Activated CD8-positive, alpha-beta T cell treated with anti-CD3 and anti-CD28 coated beads for 36 hours (primary cell): Measurements from ENCODE around the gene CCDC91. TPM values are rescaled to one million over a fixed set of nuclear protein-coding genes. Genes with fewer than 3 reads are reported as not detected.
A peak's percentile ranks its signal among the peaks of the same experiment; 100 is the strongest.
"Not testable (repeated sequence)": the region's sequence is repeated elsewhere in the genome, so short reads cannot be mapped to it uniquely, and the experiment has no call there.

Source experiments
- ATAC-seq: fragments of 200-7000 bp; cut with Tn5 transposase; one replicate; pipeline ENCODE4 v1.10.0; 2021; ENCODE audit warnings: mild to moderate bottlenecking, moderate library complexity
- CTCF ChIA-PET: fragments of 350-600 bp; sonication (Branson Sonifier 250); formaldehyde crosslinking; loops from one replicate; lab custom pipeline; 2021; ENCODE audit warnings: antibody characterized with exemption; lab: Charles Lee
- POLR2A ChIA-PET: fragments of 350-600 bp; sonication (Branson Sonifier 250); formaldehyde crosslinking; loops from one replicate; lab custom pipeline; 2021; ENCODE audit warnings: antibody characterized with exemption; lab: Charles Lee
- DNase-seq: peaks from one replicate; pipeline ENCODE4 v3.0.0-alpha.2; 2020
- H3K27ac Mint-ChIP-seq: one replicate; pipeline ENCODE4 v1.8.0; 2021; ENCODE audit warnings: mild to moderate bottlenecking, mixed read lengths
- H3K27me3 Mint-ChIP-seq: one replicate; pipeline ENCODE4 v1.8.0; 2021; ENCODE audit warnings: mixed read lengths
- H3K36me3 Mint-ChIP-seq: one replicate; pipeline ENCODE4 v1.8.0; 2021; ENCODE audit warnings: low read depth, mixed read lengths
- H3K4me1 Mint-ChIP-seq: one replicate; pipeline ENCODE4 v1.8.0; 2021; ENCODE audit warnings: low read depth, mixed read lengths
- H3K4me3 Mint-ChIP-seq: one replicate; pipeline ENCODE4 v1.8.0; 2021; ENCODE audit warnings: mild to moderate bottlenecking, moderate library complexity, mixed read lengths
- H3K9me3 Mint-ChIP-seq: one replicate; pipeline ENCODE4 v1.8.0; 2021; ENCODE audit warnings: mixed read lengths
- CTCF ChIP-seq: fragments of 200-600 bp; IDR thresholded peaks from one replicate; pipeline ENCODE4 v1.8.0; 2022; ENCODE audit warnings: antibody characterized with exemption, mild to moderate bottlenecking
- intact Hi-C: fragments of 100-400 bp; cut with micrococcal nuclease; formaldehyde crosslinking; loops from one replicate; pipeline ENCODE4 v1.10.0; 2022
- total RNA-seq, 2 experiments: library from RNA; stranded (reverse); gene quantifications; one replicate each; pipeline ENCODE4 v1.2.3, GENCODE V29; 2021

CCDC91 gene
- total RNA-seq, 2 experiments from 2014 or later: 14.7 to 14.8 TPM

DNA sequence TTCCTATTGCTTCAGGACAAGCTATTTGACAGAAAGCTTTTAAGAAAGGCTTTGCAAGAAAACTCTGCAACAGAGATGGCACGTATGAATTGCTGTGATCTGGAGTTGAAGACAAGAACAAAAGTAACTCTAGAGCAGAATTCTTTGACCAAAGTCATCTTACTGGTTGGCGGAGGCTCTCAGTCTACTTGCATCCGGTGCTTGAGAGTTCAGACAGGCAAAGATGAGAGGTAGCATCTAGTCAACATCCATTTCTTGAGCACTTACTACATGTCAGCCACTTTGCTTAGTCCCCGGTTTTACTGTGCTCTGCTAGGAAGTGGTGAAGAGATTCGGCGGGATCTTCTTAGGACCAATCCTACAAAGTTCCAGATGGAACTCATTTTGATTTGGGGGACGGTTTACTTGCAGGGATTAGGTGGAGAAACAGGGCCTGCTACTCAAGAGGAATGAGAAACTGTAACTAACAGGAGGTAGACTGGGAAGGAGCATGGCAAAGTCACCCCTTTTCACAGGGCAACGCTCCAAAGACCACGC lies 404 bp upstream of the CCDC91 start:
- ATAC-seq (no peak), DNase-seq (peak; percentile 12)
- H3K4me3 Mint-ChIP-seq: peak overlapping the region; percentile 79

GRCh38 chr12:28191051-28192048 lies 1.1 kb downstream of the CCDC91 start:
- ChIA-PET CTCF (interaction anchor here (1.0 to 1.6 kb wide), 2 partner anchors 39 to 62 kb away, joined by 4 to 6 read pairs; no protein-coding TSS in a partner anchor), POLR2A (interaction anchor here (0.6 to 1.8 kb wide), 17 partner anchors 12 to 598 kb away, joined by 3 to 13 read pairs (median 4); no protein-coding TSS in a partner anchor)
- H3K4me3 Mint-ChIP-seq: peak overlapping the region; percentile 79
- intact Hi-C loops: loop anchor here (5.0 kb wide), 1 partner anchor 61 kb away; no protein-coding TSS in a partner anchor
- ATAC-seq (peak; percentile 35), DNase-seq (peak; percentile 65)
- H3K27ac Mint-ChIP-seq: peak overlapping the region; percentile 94
- peak; percentile 1 for TF ChIP-seq CTCF
- H3K9me3 Mint-ChIP-seq: peaks cover 15% of the 10 kb centered on the region
- no peaks in the 10 kb centered on the region for H3K27me3 Mint-ChIP-seq
- peaks cover 28% of the 10 kb centered on the region for H3K36me3 Mint-ChIP-seq
- peaks cover 63% of the 10 kb centered on the region for H3K4me1 Mint-ChIP-seq

More for the DNA sequence above, 404 bp upstream of the CCDC91 start:
- intact Hi-C loops: loop anchor here (5.0 kb wide), 1 partner anchor 62 kb away; no protein-coding TSS in a partner anchor
- TF ChIP-seq CTCF: no peak
- peaks cover 57% of the 10 kb centered on the region for H3K4me1 Mint-ChIP-seq
- peaks cover 22% of the 10 kb centered on the region for H3K36me3 Mint-ChIP-seq
- CTCF ChIA-PET: interaction anchor here (1.0 kb wide), 1 partner anchor 63 kb away, joined by 4 read pairs; no protein-coding TSS in a partner anchor
- H3K27ac Mint-ChIP-seq: peak overlapping the region; percentile 94
- peaks cover 13% of the 10 kb centered on the region for H3K9me3 Mint-ChIP-seq
- no peaks in the 10 kb centered on the region for H3K27me3 Mint-ChIP-seq
- POLR2A ChIA-PET: interaction anchor here (1.0 to 1.8 kb wide), 4 partner anchors 19 to 159 kb away, joined by 3 to 10 read pairs (median 7); no protein-coding TSS in a partner anchor

GRCh38 chr12:28192125-28192524 lies 1.9 kb downstream of the CCDC91 start:
- DNase-seq: no peak
- Mint-ChIP-seq H3K27me3 (no peaks in the 10 kb centered on the region), H3K4me1 (peaks cover 63% of the 10 kb centered on the region), H3K36me3 (peaks cover 28% of the 10 kb centered on the region), H3K9me3 (peaks cover 15% of the 10 kb centered on the region), H3K4me3 (peak overlapping the region; percentile 79), H3K27ac (peak overlapping the region; percentile 94)
- ChIA-PET CTCF (interaction anchor here (1.6 kb wide), 1 partner anchor 38 kb away, joined by 6 read pairs; no protein-coding TSS in a partner anchor), POLR2A (interaction anchor here (0.9 to 1.5 kb wide), 2 partner anchors 16 to 20 kb away, joined by 4 read pairs; no protein-coding TSS in a partner anchor)
- TF ChIP-seq CTCF: no peak
- intact Hi-C loops: loop anchor here (5.0 kb wide), 1 partner anchor 60 kb away; no protein-coding TSS in a partner anchor
- ATAC-seq: no peak

DNA sequence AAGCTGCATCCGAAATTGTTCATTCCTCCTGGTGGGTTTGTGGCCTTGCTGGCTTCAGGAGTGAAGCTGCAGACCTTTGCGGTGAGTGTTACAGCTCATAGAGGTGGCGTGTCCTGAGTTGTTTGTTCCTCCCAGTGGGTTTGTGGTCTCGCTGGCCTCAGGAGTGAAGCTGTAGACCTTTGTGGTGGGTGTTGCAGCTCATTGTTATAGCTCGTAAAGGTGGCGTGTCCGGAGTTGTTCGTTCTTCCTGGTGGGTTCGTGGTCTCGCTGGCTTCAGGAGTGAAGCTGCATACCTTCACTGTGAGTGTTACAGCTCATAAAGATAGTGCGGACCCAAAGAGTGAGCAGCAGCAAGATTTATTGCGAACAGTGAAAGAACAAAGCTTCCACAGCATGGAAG lies 4.4 kb downstream of the CCDC91 start:
- H3K4me3 Mint-ChIP-seq, ATAC-seq, POLR2A ChIA-PET, CTCF ChIA-PET, DNase-seq, H3K9me3 Mint-ChIP-seq, H3K27ac Mint-ChIP-seq, H3K27me3 Mint-ChIP-seq: not testable (repeated sequence)
- Mint-ChIP-seq H3K36me3 (peaks cover 29% of the 10 kb centered on the region), H3K4me1 (peaks cover 52% of the 10 kb centered on the region)
- intact Hi-C loops: loop anchor here (5.0 kb wide), 1 partner anchor 58 kb away; no protein-coding TSS in a partner anchor

- H3K27ac Mint-ChIP-seq, CTCF ChIA-PET, POLR2A ChIA-PET, H3K27me3 Mint-ChIP-seq, H3K4me3 Mint-ChIP-seq, intact Hi-C loops, ATAC-seq, H3K9me3 Mint-ChIP-seq, DNase-seq: not testable (repeated sequence)
- H3K36me3 Mint-ChIP-seq: peaks cover 14% of the 10 kb centered on the region
- H3K4me1 Mint-ChIP-seq: peaks cover 27% of the 10 kb centered on the region
Measured at GRCh38 chr12:28201136-28201535, 10.9 kb downstream of the CCDC91 start.
